Measurements from ENCODE around the gene MRPL54. TPM values are rescaled to one million over a fixed set of nuclear protein-coding genes. Genes with fewer than 3 reads are reported as not detected.
"Not testable (repeated sequence)": the region's sequence is repeated elsewhere in the genome, so short reads cannot be mapped to it uniquely, and the experiment has no call there.

The MRPL54 gene
- total RNA-seq, 1 donor from 2014 or later = 41.7 TPM

DNA sequence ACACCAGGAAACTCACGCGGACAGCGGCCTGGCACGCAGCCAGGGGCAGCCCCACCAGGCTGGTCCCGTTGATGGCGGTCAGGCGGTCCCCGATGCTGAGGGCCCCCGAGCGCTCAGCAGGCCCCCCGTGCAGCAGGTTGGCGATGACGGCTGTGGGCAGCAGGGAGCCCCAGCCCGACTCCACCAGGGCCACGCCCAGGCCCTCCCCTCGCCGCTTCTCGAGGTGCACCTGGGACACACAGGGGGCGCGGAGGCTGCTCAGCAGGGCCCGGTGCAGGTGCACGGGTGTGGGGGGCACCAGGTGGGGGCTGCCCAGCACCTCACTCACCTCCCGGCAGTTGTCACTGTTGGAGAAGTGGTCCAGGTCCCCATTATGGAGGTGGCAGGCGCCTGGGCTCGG lies 10.0 kb upstream of the MRPL54 start:
- Mint-ChIP-seq H3K4me1 (no peaks in the 10 kb centered on the region), H3K27me3 (ENCODE audit: low read depth) (no peaks in the 10 kb centered on the region), H3K27ac (ENCODE audit: unreplicated experiment) (no peak overlapping the region), H3K36me3 (ENCODE audit: low read depth) (peaks cover 2% of the 10 kb centered on the region), H3K4me3 (no peak overlapping the region), H3K9me3 (no peaks in the 10 kb centered on the region)
- TF ChIP-seq, protein P1, sequence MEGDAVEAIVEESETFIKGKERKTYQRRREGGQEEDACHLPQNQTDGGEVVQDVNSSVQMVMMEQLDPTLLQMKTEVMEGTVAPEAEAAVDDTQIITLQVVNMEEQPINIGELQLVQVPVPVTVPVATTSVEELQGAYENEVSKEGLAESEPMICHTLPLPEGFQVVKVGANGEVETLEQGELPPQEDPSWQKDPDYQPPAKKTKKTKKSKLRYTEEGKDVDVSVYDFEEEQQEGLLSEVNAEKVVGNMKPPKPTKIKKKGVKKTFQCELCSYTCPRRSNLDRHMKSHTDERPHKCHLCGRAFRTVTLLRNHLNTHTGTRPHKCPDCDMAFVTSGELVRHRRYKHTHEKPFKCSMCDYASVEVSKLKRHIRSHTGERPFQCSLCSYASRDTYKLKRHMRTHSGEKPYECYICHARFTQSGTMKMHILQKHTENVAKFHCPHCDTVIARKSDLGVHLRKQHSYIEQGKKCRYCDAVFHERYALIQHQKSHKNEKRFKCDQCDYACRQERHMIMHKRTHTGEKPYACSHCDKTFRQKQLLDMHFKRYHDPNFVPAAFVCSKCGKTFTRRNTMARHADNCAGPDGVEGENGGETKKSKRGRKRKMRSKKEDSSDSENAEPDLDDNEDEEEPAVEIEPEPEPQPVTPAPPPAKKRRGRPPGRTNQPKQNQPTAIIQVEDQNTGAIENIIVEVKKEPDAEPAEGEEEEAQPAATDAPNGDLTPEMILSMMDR (conservative IDR thresholded peaks at IDR 0.05) = no peak
- no peak for DNase-seq (ENCODE audit: low read depth, low spot score)

DNA sequence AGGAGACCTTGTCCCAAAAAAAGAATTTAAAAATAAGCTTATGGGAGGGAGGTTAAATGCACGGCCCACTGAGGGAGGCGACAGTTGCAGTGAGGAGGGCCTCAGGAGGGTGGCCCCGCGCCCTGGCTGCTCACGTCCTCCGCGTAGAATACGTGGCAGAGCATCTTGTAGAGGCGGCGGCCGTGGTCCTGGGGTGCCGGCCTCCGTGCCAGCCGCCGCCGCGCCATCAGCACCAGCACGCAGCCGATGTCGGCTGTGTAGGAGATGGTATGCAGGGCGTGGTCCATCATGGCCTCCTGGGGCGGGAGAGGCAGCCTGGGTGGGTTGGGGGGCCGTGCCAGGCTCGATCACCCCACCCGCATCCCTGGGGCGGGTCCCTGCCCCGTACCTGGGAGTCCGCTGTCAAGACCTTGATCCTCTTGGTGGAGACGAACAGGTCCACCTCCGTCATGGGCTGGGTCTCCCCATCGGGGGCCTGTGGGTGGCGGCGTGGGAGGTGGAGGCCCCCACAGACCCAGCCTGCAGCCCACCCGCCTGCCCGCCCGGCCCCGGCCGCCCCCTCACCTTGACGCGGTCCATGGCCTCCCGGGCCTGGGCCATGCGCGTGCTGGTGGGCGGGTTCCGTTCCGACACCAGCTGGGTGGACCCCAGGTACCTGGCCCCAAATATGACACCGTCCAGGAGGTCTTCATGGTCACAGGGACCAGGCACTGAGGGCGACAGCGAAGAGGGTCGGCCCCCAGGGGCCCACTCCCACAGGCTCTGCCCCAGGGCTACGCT lies 8.7 kb upstream of the MRPL54 start:
- Mint-ChIP-seq H3K36me3 (ENCODE audit: low read depth) (peaks cover 2% of the 10 kb centered on the region), H3K27me3 (ENCODE audit: low read depth) (no peaks in the 10 kb centered on the region), H3K4me3 (no peak overlapping the region), H3K4me1 (no peaks in the 10 kb centered on the region), H3K27ac (ENCODE audit: unreplicated experiment) (no peak overlapping the region), H3K9me3 (no peaks in the 10 kb centered on the region)
- TF ChIP-seq, protein P1 (conservative IDR thresholded peaks at IDR 0.05) = no peak
- no peak for DNase-seq (ENCODE audit: low read depth, low spot score)

DNA sequence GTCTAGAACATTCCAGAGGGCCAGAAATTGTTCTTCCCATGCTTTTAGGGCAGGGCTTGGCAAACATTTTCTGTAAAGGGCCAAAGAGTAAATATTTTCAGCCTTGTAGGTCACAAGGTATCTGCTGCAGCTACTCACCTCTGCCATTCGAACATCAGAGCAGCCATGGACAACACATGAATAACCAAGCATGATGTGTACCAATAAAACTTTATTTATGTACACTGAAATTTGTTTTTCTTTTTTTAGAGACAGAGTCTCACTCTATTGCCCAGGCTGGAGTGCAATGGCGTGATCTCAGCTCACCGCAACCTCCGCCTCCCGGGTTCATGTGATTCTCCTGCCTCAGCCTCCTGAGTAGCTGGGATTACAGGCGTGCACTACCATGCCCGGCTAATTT lies 4.8 kb upstream of the MRPL54 start:
- not testable (repeated sequence) for H3K27me3 Mint-ChIP-seq (ENCODE audit: low read depth)

DNA sequence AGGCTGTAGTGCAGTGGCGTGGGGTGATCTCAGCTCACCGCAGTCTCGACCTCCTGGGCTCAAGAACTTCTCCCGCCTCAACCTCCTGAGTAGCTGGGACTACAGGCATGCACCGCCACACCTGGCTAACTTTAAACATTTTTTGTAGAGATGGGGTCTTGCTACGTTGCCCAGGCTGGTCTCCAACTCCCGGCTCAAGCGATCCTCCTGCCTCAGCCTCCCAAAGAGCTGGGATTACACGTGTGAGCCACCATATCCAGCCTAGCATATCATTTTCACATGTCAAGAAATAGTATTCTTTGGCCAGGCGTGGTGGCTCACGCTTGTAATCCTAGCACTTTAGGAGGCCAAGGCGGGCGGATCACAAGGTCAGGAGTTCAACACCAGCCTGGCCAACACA lies 4.2 kb upstream of the MRPL54 start:
- not testable (repeated sequence) for H3K4me3 Mint-ChIP-seq; H3K9me3 Mint-ChIP-seq; H3K36me3 Mint-ChIP-seq (ENCODE audit: low read depth); DNase-seq (ENCODE audit: low read depth, low spot score); H3K27me3 Mint-ChIP-seq (ENCODE audit: low read depth); H3K27ac Mint-ChIP-seq (ENCODE audit: unreplicated experiment)
- H3K4me1 Mint-ChIP-seq = peaks cover 20% of the 10 kb centered on the region

More for the DNA sequence above, 4.8 kb upstream of the MRPL54 start:
- H3K27ac Mint-ChIP-seq (ENCODE audit: unreplicated experiment); H3K9me3 Mint-ChIP-seq; H3K4me3 Mint-ChIP-seq; H3K36me3 Mint-ChIP-seq (ENCODE audit: low read depth); DNase-seq (ENCODE audit: low read depth, low spot score): not testable (repeated sequence)
- peaks cover 14% of the 10 kb centered on the region for H3K4me1 Mint-ChIP-seq

DNA sequence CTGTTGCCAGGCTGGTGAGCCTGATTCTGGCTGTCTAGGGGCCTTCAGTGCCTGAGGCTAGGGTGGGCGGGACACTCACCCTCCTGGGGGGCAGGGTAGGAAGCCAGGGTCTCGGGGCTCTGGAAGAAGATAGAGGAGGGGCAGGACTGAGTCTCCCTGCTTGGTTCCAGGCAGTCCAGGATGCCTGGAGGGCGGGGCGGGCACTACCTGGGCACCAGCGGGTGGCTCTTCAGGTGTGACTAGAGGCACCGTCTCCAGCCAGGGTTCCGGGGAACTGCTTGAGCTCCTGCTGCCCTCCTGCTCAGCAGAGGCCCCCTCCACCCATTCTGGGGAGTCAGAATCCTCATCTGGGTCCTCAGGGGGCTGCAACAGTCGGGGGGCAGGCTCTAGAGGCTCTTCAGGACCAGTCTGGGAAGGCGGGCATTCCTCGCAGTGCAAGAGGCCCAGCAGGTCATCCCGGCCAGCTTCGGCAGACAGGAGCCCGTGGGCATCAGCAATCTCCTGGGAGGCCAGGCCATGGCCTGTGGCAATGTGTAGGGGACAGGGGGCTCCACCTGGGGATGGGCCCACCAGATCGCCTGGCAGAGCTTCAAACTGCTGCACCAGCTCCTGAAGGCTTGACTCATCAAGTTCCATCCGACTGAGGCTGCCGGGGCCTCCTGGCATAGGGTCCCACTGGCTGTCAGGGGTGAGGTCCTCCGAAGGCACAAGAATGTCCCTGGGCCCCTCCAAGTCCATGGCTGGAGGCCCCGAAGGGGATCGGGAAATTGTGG lies 2.8 kb upstream of the MRPL54 start:
- Mint-ChIP-seq H3K4me3 (peak overlapping the region; percentile 97), H3K9me3 (no peaks in the 10 kb centered on the region), H3K4me1 (peaks cover 20% of the 10 kb centered on the region), H3K36me3 (ENCODE audit: low read depth) (peaks cover 5% of the 10 kb centered on the region), H3K27me3 (ENCODE audit: low read depth) (peaks cover 2% of the 10 kb centered on the region), H3K27ac (ENCODE audit: unreplicated experiment) (no peak overlapping the region)
- TF ChIP-seq, protein P1 (conservative IDR thresholded peaks at IDR 0.05) = no peak
- no peak for DNase-seq (ENCODE audit: low read depth, low spot score)

DNA sequence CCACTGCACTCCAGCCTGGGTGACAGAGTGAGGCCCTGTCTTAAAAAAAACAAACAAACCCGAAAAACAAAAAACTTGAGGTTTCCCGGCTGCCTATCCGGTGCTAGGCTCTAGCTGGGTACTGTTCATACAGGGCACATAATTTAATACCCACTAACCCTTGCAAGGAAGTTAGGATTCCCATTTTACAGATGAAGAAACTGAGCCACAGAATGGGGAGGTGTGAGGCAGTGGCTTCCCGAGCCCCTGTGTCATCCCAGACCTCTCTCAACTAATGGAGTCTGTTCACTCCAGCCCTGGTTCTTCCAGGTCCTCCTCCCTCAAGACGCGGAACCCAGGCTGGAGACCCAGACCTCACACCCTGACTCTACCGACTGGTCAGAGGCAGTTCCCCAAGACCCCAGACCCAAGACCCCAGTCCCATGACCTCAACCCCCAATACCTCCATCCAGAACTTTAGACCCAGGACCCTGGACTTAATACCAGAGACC lies 1.6 kb upstream of the MRPL54 start:
- no peak for DNase-seq (ENCODE audit: low read depth, low spot score)
- peak overlapping the region; percentile 97 for H3K4me3 Mint-ChIP-seq

More for the DNA sequence above, 1.6 kb upstream of the MRPL54 start:
- peak overlapping the region; percentile 92 for H3K27ac Mint-ChIP-seq (ENCODE audit: unreplicated experiment)
- H3K36me3 Mint-ChIP-seq (ENCODE audit: low read depth) = peaks cover 3% of the 10 kb centered on the region
- H3K4me1 Mint-ChIP-seq = peaks cover 20% of the 10 kb centered on the region
- TF ChIP-seq, protein P1 (conservative IDR thresholded peaks at IDR 0.05) = no peak
- no peaks in the 10 kb centered on the region for H3K9me3 Mint-ChIP-seq
- H3K27me3 Mint-ChIP-seq (ENCODE audit: low read depth) = peaks cover 2% of the 10 kb centered on the region

All from neural crest cell (in vitro differentiated cells).